ENCODE measurements around the gene KCNQ4.

KCNQ4 gene

DNA sequence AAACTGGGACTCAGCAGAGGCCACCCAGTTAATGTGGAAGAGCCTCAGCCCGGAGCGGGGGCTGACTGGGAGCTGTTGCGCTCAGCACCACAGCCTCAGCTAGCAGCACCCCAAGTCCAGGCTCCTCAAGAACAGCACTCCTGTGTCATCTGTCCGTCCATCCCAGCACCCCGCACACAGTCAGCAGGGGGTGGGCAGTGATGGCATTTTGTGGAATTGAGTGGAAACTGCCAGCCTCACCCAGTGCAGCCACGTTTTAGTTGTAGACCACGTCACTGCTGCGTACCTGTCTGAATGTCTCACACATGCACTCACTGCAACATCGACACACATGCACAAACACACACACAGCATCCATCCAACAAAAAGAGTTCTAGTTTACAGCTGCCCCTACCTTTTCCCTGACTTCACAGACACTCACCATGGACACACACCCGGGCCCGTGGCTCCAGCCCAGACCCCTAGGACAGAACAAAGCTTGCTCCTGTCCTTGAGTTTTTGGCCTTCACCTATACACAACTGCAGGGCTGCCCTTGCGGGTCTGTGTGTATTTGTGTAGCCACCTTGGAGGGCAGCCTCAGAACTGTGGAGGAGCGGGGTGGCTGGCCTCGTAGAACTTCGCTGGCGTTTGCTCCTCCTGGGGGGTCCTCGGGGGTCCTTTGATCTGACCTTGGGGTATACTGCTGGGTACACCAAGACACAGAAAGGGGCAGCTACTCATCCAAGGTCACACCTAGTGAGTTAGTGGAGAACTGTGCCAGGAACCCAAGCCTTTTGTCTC is 5.2 kb downstream of the KCNQ4 start:
- H3K36me3 ChIP-seq = no peaks in the 10 kb centered on the region
- H3K9me3 ChIP-seq = no peaks in the 10 kb centered on the region
- TF ChIP-seq, protein P1, sequence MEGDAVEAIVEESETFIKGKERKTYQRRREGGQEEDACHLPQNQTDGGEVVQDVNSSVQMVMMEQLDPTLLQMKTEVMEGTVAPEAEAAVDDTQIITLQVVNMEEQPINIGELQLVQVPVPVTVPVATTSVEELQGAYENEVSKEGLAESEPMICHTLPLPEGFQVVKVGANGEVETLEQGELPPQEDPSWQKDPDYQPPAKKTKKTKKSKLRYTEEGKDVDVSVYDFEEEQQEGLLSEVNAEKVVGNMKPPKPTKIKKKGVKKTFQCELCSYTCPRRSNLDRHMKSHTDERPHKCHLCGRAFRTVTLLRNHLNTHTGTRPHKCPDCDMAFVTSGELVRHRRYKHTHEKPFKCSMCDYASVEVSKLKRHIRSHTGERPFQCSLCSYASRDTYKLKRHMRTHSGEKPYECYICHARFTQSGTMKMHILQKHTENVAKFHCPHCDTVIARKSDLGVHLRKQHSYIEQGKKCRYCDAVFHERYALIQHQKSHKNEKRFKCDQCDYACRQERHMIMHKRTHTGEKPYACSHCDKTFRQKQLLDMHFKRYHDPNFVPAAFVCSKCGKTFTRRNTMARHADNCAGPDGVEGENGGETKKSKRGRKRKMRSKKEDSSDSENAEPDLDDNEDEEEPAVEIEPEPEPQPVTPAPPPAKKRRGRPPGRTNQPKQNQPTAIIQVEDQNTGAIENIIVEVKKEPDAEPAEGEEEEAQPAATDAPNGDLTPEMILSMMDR (IDR thresholded peaks at IDR 0.05; ENCODE audit: low read depth, low read length) = no peak
- no peak for DNase-seq
- H3K4me3 ChIP-seq (ENCODE audit: low read depth, low read length) = no peak overlapping the region
- no peaks in the 10 kb centered on the region for H3K4me1 ChIP-seq
- no peaks in the 10 kb centered on the region for H3K27me3 ChIP-seq

DNA sequence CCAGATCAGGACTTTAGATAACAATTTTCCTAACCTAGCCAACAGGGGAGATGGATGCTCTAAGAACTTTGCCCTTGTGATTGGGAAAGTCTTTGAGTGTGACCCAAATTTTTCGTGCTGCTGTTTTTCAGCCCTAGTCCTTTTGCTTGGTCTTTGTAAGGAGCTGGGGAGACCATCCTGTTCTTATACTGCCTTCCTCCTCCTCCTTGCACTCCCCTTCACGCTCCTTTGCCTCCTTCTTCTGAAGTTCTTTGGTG is 5.7 kb downstream of the KCNQ4 start:
- no peaks in the 10 kb centered on the region for H3K4me1 ChIP-seq
- DNase-seq = no peak
- no peaks in the 10 kb centered on the region for H3K36me3 ChIP-seq
- H3K9me3 ChIP-seq = no peaks in the 10 kb centered on the region
- H3K4me3 ChIP-seq (ENCODE audit: low read depth, low read length) = no peak overlapping the region
- no peaks in the 10 kb centered on the region for H3K27me3 ChIP-seq
- TF ChIP-seq, protein P1 (IDR thresholded peaks at IDR 0.05; ENCODE audit: low read depth, low read length) = no peak

DNA sequence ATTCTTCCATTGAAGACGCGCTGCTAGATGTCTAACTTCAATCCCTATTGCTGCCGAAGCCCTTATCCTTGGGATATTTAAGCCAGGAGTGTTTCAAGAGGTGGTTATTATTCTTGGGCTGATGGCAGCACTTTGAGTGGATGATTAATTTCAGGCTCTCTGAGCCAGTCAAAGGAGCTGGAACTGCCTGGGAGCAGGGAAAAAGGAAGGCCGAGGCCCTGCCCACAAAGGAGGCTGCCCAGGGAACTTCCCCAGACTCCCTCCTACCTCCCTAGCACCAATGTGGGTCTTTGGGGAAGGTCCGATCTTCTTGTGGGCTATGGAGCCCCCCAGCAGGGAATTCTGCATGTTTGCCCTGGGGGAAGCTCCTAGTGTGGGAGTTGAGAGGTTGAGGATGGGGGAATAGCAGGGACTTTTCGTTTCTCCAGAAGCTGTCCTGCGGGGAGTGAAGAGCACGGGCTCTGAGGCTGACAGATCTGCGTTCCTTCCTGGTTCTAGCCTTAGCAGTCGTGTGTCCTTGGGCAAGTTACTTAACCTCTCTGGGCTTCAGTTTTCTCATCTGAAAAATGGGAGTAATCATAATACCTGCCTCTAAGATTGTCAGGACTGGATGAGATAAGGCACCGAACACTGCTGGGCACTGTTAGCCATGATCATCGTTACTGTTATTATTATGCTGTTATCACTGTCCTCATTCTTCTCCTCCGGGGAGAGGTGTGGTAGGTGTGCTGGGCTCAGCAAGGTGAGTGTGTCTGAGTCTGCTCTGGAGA is 6.3 kb downstream of the KCNQ4 start:
- TF ChIP-seq, protein P1 (IDR thresholded peaks at IDR 0.05; ENCODE audit: low read depth, low read length) = no peak
- Histone ChIP-seq H3K27me3 (no peaks in the 10 kb centered on the region), H3K4me3 (ENCODE audit: low read depth, low read length) (no peak overlapping the region), H3K4me1 (no peaks in the 10 kb centered on the region), H3K9me3 (no peaks in the 10 kb centered on the region), H3K36me3 (no peaks in the 10 kb centered on the region)
- DNase-seq = no peak

DNA sequence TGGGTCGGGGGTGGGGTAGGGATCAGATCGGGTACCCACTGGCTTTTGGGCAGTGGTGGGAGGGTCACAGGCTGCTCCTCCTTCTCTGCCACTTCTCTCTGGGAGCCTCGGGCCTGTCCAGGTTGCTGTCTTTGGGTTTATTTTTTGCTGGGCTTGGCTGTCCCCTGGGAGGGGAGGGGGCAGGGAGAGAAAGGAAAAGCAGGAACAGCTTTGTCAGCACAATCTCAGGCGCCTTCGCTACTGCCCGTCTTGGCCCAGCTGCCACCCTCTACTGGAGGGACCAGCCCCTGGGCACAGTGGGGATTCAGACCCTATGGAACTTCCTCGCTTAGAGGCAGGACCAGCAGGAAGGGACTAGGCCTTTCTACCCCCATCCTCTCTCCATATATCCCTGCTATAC is 8.4 kb downstream of the KCNQ4 start:
- TF ChIP-seq, protein P1 (IDR thresholded peaks at IDR 0.05; ENCODE audit: low read depth, low read length) = no peak
- no peaks in the 10 kb centered on the region for H3K4me1 ChIP-seq
- no peak for DNase-seq
- no peaks in the 10 kb centered on the region for H3K27me3 ChIP-seq
- H3K4me3 ChIP-seq (ENCODE audit: low read depth, low read length) = no peak overlapping the region
- no peaks in the 10 kb centered on the region for H3K9me3 ChIP-seq
- no peaks in the 10 kb centered on the region for H3K36me3 ChIP-seq

DNA sequence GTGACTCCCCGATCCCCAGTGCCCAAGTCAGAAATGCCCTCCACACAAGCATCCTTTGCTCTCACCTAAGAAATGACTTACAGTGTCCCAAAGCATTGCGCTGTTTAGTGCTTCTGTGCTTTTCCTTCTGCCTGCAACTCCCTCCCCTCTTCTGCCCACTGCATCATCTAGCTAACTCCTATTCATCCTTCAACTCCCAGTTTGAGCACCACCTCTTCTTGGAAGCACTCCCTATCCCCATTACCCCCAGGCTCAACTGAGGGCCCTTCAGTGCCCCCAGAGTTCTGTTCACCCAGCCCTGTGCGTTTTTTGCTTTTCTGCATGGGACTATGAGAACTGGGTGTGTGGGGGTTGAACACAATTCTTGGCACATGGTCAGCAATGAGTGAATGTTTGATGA is 10.0 kb downstream of the KCNQ4 start:
- no peak for DNase-seq
- no peaks in the 10 kb centered on the region for H3K4me1 ChIP-seq
- H3K9me3 ChIP-seq = no peaks in the 10 kb centered on the region
- TF ChIP-seq, protein P1 (IDR thresholded peaks at IDR 0.05; ENCODE audit: low read depth, low read length) = no peak
- no peak overlapping the region for H3K4me3 ChIP-seq (ENCODE audit: low read depth, low read length)
- no peaks in the 10 kb centered on the region for H3K36me3 ChIP-seq
- no peaks in the 10 kb centered on the region for H3K27me3 ChIP-seq

DNA sequence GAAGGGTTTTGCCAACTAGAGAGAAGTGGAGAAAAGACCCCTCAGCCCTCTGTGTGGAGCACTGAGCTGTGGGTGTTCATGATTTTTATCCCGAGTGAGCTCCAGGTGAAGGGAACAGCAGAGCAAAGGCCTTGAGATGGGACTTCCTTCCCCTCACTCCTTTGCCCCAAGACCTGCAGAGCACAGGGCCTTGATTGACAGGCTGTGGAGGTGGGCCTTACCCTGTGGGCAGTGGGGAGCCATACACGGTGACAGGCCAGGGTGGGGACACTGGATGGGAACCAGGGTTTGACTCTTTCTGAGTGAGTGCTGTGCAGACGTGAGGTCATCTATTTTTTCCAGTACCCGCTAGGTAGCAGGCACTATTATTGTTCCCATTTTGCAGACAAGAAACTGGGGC is 10.5 kb downstream of the KCNQ4 start:
- TF ChIP-seq, protein P1 (IDR thresholded peaks at IDR 0.05; ENCODE audit: low read depth, low read length) = no peak
- DNase-seq = no peak
- H3K4me1 ChIP-seq = no peaks in the 10 kb centered on the region
- H3K9me3 ChIP-seq = no peaks in the 10 kb centered on the region
- no peak overlapping the region for H3K4me3 ChIP-seq (ENCODE audit: low read depth, low read length)
- no peaks in the 10 kb centered on the region for H3K36me3 ChIP-seq
- H3K27me3 ChIP-seq = no peaks in the 10 kb centered on the region
